Activated gamma-delta T cell treated with anti-CD3 and anti-CD28 coated beads, Interleukin-2, amount 50 U/mL, for 16 hours (primary cell): Measurements from ENCODE around the gene CFAP221.

Experiments used
- DNase-seq: peaks from one replicate; pipeline ENCODE4 v3.0.0-alpha.2; 2020; ENCODE audit warnings: low read depth

CFAP221 gene

DNA sequence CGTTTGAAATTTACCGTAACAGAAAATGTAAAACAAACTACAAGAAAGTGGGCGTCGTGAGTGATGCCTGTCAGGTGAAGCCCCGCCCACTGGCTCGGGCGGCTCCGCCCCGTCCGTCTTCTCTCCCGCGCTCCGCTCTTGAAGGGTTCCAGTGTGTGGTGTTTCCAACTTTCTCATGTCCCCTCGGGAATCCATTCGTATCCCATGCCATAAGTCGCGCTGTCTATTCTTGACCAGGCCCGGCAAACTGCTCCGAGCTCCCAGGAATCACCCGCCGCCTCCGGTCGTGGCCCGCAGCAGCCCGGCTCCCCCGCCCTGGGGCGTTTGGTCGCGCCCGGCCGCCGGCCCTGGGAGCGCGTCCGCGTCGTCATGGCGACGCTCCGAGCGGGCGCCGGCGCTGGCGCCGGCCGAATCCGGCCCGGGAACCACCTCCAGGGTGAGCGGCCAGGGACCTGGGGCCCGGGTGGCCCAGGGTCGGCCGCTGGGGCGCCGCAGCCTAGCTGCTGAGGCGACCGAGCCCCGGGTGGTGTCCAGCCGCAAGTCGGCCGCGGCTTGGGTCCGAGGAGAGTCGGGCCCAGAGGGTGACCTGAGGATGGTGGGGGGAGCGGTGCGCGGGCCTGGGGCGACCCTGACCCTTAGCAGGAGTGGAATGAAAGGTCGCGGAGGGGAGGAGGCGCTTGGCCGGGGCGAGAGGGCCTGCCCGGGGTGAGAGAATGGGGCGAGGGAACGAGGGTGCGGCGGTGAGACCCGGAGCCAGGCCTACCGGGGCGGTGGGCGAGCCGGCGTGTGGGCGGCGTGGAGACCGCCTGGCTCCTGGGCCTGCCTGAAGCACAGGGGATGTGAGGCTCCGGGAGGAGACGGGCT lies at the start of gene CFAP221:
Gene CFAP221 (plus strand): TSS at position 375 of the 864 bp plus-strand sequence. CDS start 1,683 bp downstream, outside the sequence.
- no peak for DNase-seq

DNA sequence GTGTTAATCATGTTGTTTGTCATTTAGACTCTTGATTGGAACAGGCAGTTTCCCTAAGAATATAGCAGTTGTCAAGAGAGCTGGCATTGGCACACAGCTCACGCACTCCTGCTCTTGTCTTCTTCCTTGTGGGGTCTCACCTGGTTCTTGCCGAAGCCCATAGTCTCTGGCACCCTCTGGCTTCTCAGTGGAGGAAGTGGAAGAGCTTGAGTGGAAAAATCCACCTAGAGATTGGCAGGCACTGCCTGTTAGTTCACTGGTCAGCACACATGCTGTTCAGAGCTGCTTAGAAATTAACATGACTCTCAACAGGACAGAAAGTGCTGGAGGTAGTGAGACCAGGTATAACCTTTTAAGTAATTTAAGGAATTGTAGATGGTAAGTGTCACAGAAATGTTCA lies 48.3 kb upstream of the CFAP221 start:
- no peak for DNase-seq

DNA sequence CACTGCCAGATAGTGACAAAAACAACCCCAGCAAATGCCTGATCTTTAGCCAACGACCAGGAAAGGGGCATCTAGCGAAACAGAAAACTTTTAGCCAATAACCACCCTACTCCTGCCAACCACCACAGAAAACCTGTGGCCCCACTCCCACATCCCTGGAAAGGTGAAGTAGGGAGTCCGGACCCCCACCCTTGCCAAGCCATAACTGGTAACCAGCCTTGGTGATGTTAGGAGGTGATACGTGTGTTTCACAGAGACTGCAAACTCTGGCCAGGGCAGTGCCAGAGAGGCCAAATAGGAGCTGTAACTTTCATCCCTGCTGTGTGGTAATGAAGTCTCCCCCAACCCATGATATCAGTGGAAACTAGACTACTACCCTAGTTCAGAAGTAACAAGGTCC lies 47.6 kb upstream of the CFAP221 start:
- DNase-seq = no peak

DNA sequence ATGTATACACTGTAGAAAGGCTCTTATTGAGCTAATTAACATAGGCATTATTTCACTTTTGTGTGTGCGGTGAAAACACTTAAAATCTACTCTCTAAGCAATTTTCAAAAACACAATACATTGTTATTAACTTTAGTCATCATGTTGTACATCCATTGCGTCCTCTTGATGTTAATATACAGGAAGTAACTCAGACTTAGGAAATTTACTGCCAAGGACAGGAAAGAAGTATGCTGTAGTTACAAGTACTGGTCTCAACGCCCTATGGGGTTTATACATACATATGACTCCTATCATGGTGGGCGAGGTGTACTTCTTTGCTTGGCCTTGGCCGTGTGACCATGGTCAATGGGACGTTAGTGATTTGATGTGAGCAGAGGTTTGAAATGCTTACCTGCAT lies 35.5 kb upstream of the CFAP221 start:
- no peak for DNase-seq

DNA sequence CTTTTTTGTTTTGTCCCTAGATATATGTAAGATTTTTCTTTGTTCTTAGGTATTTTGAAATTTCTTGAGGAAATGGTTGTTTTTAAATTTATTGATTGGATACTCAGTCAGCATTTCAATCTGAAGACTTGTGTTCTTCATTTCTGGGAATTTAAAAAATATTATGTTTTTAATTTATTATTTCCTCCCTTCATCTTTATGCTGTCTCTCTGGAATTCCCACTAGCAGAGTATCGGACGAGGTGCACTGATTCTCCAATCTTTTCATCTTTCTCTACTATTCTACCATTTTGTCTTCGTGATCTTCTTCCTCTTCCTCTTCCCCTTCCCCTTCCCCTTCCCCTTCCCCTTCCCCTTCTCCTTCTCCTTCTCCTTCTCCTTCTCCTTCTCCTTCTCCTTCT lies 32.3 kb upstream of the CFAP221 start:
- DNase-seq = no peak

DNA sequence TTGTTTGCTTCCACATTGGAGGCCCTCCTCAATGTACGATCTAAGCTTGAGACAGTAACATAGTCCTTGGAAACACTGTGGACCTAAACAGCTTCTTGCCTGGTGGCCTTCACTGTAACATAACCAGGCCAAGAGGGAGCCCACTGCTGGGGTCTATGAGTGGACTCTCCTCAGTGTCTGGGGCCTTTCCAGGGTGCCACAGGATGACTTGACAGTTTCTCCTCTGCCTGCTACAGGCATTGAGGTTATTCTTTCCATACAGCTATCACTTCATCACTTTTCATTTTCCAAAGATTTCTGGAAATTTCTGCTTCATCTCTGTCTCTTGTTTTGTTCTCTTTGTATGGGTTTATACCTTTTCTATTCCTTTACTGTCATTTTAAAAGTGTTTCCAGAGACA lies 31.3 kb upstream of the CFAP221 start:
- no peak for DNase-seq

DNA sequence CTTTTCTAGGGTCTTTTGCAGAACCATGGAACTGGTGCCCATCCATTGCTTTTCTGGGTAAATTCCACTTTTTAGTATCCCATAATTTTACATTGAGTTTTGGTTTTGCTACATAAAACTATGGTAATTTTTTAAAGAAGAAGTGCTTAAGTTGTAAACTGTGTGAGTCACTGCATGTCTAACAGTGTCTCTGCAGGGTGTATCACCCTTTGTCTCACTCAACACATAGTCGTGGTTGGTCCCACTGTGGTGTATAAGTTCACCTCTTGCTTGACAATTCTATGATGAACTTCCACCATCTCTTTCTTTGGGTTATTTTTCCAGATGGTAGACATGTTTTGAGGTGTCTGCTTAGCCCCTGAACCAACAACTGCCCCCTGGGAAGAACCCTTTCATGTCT lies 30.4 kb upstream of the CFAP221 start:
- DNase-seq = no peak

DNA sequence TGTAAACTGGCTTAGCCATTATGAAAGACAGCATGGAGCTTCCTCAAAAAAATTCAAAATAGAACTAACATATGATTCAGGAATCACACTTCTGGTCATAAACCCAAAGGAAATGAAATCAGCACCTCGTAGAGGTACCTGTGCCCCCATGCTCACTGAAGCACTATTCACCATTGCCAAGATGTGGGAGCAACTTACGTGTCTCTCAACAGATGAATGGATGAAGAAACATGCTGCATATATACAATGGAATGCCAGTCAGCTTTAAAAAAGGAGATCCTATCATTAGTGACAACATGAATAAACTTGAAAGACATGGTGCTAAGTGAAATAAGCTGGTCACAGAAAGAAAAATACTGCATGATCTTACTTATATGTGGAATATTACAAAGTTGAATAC lies 28.1 kb upstream of the CFAP221 start:
- no peak for DNase-seq

DNA sequence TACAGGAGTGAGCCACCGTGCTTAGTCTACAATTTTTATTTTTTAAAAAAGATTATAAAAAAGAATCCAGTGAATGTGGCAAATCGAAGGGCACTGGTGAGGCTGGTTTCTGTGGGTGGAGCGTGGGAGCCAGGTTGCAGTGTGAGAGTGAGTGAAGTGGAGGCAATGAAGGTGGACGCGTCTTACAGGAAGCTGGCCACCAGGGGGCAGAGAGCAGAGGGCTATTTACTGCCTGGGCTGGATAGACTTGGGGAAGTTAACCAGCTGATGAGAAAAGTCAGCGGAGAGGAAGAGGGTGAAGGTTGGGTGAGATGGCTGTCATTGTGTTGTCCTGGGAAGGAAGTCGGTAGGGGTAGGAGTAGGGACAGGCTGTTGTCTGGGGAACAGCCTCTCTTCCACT lies 26.8 kb upstream of the CFAP221 start:
- DNase-seq = peak; percentile 6

DNA sequence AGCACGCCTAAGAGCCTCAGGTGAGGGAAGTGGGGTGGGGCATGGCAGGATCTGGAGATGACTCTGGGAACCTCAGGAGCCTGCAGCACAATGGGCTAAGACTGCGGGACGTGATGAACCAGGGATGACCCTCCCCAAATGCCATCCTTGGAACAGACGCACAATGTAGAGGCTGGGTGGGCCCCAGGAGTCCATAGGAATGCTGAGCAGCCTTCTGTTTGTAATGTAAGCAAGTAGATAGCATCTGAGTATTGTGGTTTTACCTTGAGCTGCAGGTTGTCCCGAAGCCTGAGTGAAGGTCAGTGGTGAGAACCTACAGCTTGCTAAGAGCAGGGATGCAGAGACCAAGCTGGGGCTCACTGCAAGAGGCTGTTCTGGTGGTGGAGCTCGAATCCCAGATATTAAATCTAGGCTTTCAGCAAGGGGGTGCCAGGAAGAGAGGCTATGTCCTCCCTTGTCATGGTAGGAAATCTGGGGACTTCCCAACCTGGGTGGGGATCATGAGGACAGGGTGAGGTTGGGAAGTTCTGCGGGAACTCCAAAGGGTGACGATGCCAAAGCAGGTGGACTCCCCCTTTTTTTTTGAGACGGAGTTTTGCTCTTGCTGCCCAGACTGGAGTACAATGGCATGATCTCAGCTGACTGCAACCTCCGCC lies 25.7 kb upstream of the CFAP221 start:
- no peak for DNase-seq

DNA sequence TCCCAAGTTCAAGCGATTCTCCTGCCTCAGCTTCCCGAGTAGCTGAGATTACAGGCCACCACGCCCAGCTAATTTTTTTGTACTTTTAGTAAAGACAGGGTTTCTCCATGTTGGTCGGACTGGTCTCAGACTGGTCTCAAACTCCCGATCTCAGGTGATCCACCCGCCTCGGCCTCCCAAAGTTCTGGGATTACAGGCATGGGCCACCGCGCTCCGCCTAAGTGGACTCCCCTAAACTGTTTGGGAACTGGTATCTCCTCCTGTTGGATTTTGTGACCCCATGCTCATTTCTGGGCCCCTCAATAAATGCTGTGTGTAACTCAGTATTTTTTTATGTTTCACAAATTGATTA lies 25.2 kb upstream of the CFAP221 start:
- DNase-seq = no peak

DNA sequence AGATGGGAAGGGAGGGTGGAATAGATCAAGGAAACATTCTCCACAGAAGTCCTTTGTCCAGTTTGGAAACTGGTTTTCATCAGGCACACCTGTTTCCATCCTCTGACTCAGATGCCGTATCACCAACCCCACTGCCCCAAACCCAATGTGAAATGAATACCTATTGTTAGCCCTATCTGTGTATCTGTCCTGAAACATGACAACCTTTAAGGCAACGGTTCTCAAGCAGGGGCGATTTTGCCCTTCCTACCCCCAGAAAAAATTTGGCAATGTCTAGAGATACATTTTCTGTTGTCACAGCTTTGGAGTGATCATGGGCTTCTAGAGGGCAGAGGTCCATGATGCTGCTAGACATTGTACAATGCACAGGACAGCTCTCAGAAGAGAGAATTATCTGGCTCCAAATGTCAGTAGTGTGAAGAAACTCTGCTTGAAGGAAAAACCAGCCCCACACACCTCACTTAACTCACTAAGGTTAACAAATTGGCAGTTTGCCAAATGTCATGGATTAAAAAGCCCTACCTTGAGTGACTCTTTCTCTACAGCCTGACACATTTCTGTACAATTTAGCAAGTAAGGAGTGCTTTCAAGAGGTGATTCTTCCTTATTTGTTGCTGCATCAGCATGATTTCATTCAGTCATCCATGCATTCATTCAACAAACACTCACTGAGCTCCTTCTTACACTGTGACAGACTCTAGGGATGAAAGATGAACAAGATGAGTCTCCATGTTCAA lies 23.4 kb upstream of the CFAP221 start:
- DNase-seq = no peak

DNA sequence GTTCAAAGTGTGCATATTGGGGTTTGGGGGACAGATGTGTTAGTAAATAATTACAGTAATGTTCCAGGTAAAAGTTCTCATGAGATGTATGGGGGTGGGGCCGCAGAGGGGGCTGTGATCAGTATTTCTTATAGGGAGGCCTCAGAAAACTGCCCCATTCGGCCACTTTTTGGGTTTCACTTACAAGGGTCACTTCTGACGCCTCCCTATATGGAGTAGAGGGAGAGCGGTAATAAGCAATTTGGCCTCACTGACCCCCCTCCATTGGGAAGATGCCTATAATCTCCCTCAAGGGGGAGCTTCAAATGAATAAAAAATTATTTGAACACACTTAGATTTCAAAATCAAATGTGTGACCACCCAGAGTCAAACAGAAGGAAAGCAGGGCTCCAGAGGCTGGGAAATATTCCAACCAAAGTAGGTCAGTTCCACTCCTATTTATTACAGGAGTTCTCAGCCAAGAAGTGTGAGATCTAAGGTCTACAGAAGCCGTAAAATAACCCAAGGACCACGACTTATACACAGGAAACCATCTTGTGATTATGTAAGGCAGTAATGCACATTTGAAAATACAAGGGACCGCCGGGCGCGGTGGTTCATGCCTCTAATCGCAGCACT lies 22.7 kb upstream of the CFAP221 start:
- no peak for DNase-seq

DNA sequence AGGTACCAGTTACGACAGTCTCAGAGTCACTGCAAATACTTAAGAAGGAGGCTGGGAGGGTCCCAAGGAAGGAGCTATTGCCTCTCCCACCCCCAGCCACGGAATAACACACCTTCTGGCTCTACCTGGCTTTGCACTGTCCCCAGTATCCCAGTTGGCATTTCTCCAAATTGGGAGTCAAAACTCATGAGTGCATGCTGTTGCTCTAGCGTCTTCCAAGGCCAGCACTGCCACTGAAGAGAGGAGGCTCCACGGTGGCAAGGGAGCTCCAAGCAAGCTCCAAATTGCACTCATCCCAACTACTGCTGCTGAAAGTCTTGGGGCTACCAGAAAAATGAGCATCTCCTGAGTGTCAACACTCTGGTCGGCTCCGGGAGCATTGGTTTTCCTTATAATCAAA lies 21.6 kb upstream of the CFAP221 start:
- DNase-seq = no peak

DNA sequence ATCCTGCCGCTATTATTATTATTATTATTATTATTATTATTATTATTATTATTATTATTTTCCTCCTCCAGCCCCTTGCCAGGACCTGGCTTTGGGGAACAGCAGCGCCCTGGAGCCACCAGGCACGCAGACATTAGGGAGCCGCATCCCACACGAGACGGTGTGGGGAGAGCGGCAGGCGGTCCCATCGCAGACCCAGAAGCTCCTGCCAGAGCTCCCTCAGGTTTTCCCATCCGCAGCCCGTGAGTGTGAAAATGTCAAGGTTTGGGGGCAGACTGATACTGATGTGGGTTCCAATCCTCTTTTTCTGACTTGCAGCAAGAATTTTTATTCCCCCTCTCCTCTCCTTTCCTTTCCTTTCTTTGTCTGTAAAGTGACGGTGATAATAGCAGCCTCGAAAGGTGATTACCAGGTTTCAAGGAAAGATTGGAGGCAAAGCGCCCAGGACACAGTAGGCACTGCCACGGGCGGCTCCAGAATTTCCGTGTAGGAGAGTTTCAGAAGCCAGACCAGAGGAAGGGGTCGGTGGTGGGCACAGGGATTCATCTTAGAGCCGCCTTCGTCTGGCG lies 20.8 kb upstream of the CFAP221 start:
- no peak for DNase-seq

DNA sequence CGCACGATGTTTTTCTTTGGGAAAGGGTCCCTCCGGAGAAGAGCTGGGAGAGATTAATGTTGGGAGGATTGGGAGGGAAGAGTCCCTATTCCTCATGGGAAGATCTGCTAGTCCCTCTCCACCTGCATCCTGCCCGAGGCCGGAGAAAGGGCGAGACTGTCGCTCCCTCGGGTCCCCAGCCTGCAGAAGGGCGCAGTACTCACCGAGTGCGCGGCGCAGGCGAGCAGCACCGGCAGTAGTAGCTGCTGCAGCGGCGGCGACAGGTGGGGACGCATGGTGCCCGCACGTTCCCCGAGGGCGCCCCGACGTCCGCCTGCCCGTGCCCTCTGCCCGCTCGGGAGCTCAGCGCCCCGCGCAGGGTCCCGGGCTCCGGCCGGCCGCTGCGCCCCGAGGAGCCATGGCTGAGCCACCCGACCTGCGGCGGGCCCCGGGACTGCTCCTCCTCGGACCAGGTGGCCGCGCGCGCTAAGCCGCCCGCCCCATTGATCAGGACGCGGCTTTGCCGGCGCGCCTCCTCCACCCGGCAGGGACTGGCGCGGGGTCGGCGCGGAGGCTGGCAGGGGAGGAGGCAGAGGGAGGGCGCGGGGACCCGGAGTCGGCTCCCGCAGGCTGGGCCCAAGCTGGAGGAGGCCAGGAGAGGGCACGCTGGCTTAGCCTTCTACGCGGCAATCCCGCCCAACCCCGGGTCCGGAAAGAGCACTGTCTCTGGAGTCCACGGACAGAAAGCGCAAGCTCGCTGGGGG lies 20.1 kb upstream of the CFAP221 start, which contains the start of gene SCTR:
Gene SCTR (minus strand): TSS at position 532 of the 743 bp plus-strand sequence. CDS start 257 bp downstream, at position 275.
- DNase-seq = no peak

DNA sequence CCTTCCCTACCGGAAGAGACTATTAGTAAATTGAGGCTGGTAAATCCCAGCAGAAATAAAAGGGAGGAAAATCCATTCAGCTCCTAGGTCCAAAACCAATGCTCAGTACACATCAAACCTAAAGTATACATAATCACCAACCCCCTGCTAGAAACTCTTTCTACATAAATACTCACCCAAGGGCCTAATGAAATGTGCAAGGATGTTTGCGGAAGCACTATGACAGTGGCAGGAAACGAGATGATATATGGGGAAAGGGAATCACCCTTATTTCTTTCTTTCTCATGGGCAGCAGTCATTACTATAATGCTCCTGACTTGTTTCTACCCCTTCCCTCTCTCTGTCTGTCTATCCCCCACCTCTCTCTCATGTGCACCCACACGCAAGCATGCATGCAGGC lies 18.6 kb upstream of the CFAP221 start:
- no peak for DNase-seq

DNA sequence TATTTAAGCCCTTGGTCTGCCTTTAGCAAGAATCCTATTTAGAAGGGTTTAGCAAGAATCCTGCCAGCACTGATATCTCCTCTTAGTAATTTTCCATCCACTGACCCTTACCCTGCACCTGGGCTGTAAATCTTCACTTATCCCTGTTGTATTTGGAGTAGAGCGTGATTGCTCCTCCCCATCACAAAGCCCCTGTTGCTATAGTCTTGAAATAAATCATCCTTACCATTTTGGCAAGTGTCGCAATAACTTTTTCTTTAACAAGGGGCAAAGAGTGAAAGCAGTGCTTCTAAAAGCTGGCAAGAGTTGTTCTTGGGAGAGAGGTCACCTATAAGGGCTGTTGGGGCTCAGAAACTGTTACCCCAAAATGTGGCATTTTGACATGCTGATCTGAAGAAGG lies 16.2 kb upstream of the CFAP221 start:
- DNase-seq = no peak

DNA sequence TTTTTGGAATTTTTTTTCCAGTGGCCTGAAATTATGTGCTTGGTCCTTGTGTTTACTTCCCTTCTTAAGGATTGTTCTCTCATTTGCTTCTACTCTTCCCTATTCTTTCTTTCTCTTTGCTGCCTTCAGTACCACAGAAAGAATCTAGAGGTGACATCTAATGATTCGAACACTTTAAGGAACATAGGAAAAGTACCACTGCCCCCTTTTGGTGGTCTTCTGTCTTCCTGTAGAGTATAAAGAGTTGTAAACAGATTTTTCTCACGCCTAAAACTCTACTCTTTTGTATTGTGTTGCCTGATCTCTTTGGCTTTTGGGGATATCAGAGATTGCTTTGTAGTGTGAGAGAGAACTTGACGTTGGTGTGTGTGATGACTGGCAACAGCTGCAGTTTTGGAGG lies 13.0 kb upstream of the CFAP221 start:
- DNase-seq = no peak

DNA sequence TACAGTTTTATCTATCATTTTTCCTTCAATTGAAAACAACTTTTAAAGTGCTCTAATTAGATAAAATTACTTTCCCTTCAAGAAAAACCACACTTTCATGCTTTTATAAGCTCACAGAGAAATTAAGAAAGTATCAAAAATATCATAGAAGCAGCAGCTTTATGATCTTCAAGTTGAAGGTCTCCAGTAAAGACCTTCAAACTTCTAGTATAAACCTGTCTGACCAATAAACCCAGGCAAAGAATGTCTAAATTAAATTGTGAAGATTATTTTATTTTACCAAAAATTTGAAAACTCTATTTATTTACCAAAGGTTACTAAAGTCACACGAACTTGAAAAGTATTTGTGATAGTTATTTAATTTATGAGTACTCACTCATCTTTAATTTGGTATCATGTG lies 10.7 kb upstream of the CFAP221 start:
- no peak for DNase-seq

DNA sequence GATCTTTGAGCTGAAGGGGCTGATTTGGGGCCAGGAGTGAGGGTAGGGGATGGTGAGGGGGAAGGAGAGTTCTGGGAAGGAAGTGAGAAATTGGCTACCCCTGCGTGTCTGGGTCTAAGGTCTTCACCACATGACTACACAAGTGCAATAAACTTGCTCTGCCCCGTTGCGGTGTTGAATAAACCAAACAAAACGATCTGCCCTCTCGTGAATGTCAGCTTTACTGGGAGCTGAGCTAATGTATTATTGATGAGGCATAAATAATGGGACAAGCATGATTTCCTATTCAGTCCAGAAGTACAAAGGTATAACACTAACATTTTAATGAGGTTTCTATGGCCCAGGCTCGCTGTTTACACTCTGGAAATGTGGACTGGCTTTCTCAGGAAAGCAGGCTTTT lies 8.0 kb upstream of the CFAP221 start:
- no peak for DNase-seq
